CD4-positive, alpha-beta T cell treated with Interleukin-15 for 1 hour (primary cell): ENCODE data around the gene CEP170B.
"Not testable (repeated sequence)": the region's sequence is repeated elsewhere in the genome, so short reads cannot be mapped to it uniquely, and the experiment has no call there.

Experiments
- DNase-seq: peaks from one replicate; pipeline ENCODE4 v3.0.0-alpha.2; 2020

CEP170B gene

GRCh38 chr14:104879983-104880565 lies 15.0 kb downstream of the CEP170B start:
- DNase-seq, result no peak

GRCh38 chr14:104880584-104881210 lies 15.6 kb downstream of the CEP170B start:
- no peak for DNase-seq

GRCh38 chr14:104881369-104881979 lies 16.4 kb downstream of the CEP170B start:
- DNase-seq, result no peak

GRCh38 chr14:104882325-104882973 lies 17.4 kb downstream of the CEP170B start:
- DNase-seq, result no peak

GRCh38 chr14:104882991-104883660 lies 18.1 kb downstream of the CEP170B start:
- DNase-seq, result no peak

- no peak for DNase-seq
Observed at GRCh38 chr14:104883681-104884361, 18.8 kb downstream of the CEP170B start.

GRCh38 chr14:104884381-104884780 lies 19.3 kb downstream of the CEP170B start:
- DNase-seq, result not testable (repeated sequence)

GRCh38 chr14:104885031-104885972 lies 20.2 kb downstream of the CEP170B start:
- DNase-seq, result no peak

GRCh38 chr14:104885973-104886689 lies 21.1 kb downstream of the CEP170B start:
- DNase-seq, result no peak

GRCh38 chr14:104886690-104887622 lies 21.9 kb downstream of the CEP170B start:
- no peak for DNase-seq

- no peak for DNase-seq
Observed at GRCh38 chr14:104887623-104888488, 22.8 kb downstream of the CEP170B start.

- no peak for DNase-seq
Observed at GRCh38 chr14:104888489-104889374, 23.7 kb downstream of the CEP170B start.

- DNase-seq, result no peak
Observed at GRCh38 chr14:104889375-104889757, 24.3 kb downstream of the CEP170B start.

GRCh38 chr14:104890292-104890691 lies 25.2 kb downstream of the CEP170B start:
- DNase-seq, result not testable (repeated sequence)

GRCh38 chr14:104891121-104891551 lies 26.1 kb downstream of the CEP170B start:
- no peak for DNase-seq

GRCh38 chr14:104891664-104892530 lies 26.8 kb downstream of the CEP170B start:
- DNase-seq, result no peak
